NOMO-1 treated with dmso at 0.1 percent for 144 hours (cell line): ENCODE measurements around the gene DOCK1.

Experiments
- DNase-seq: peaks from one replicate; lab custom pipeline; 2025; ENCODE audit not compliant: unreplicated experiment; lab: John Stamatoyannopoulos, UW

Gene DOCK1

GRCh38 chr10:126949161-126949503, 43.9 kb downstream of the DOCK1 start:
- DNase-seq, result no peak

- DNase-seq, result no peak
Observed at GRCh38 chr10:126950401-126951105, 45.3 kb downstream of the DOCK1 start.

GRCh38 chr10:126953886-126954285, 48.7 kb downstream of the DOCK1 start:
- DNase-seq, result no peak

- no peak for DNase-seq
Observed at GRCh38 chr10:126955396-126955795, 50.2 kb downstream of the DOCK1 start.

DNA sequence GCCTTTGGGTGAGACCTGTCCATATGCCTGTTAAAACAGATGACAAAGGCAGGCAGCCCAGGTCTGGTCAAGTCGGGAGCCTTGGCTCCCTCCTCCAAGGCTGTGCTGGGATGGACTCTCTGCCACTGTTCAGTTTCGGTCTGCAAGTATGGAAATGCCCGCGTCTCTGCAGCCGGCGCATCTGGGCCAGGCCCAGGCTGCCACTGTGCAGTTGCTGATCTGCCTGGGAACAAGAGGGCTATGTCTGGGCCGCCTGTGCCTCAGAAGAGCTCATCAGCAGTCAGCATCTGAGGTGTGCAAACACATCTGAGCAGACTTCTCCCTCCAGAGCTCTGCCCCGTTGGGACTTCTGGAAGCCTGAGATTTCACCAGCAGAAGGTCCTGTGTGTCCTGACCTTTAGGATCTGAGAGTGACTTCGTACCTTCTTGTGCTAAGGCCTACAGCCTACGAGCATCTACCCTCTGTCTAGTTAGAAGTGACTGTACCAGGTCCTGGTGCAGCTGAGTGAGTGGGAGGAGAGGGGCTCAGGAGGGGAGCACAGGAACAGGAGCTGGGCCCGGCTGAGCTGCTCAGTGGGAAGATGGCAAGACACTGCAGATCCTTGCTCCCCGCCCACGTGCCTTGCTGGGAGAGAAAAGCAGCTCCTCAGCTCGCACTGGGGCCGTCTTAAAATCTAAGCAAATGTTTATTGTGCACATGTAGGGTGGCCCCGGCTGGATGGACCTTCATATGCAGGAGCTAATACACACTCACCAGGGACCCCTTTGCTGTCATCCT, 50.9 kb downstream of the DOCK1 start:
- DNase-seq, result no peak

GRCh38 chr10:126956712-126957108, 51.5 kb downstream of the DOCK1 start:
- DNase-seq, result no peak

DNA sequence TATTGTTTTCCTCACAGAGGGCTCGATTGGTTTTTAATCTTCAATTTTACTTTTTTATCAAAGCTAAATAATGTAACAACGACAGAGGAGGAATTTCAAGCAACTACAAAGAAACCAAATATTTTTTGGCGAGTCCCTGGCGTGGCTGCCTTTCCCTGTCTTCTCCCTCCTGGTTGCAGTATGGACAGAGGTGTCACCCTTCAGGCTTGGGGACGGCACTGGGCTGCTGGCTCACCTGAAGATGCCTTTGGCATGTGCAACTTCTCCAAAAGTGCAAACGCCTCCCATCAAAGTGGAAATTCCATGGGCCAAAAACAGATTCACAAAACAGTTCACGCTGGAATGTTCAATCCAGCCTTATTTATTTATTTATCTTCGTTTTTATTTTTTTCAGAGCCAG, 51.9 kb downstream of the DOCK1 start:
- DNase-seq, result no peak

GRCh38 chr10:126959431-126959830, 54.2 kb downstream of the DOCK1 start:
- DNase-seq, result no peak

DNA sequence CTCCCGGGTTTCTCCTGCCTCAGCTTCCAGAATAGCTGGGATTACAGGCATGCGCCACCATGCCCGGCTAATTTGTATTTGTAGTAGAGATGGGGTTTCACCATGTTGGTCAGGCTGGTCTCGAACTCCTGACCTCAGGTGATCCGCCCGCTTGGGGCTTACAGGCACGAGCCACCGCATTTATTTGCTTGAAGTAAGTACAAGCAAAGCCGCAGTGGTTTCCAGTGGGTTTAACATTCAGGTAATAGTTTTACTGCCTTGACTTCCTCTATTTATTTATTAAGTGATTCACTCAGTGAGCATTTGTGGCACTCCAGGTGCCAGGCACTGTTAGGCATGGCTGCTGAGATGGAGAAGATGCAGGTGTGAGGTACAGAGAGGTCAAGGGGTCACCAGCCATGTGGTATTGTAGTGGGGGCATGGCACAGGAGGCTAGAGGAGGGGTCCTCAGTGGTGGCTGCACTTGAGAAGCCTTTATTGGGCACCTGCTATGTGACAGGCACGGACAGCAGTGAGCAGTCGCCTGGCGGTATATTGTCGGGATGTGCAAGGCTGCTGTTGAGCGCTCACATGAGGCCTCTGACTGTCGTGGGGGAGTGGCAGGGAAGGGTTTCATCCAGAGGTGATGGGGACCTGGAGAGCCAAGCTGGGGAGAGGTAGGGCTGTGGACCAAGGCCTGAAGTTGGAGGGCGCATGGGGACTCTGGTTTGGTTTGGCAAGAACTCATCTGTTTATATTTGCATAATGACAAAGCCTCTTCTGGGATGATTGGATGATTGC, 54.9 kb downstream of the DOCK1 start:
- DNase-seq, result no peak

GRCh38 chr10:126963354-126963753, 58.1 kb downstream of the DOCK1 start:
- no peak for DNase-seq

DNA sequence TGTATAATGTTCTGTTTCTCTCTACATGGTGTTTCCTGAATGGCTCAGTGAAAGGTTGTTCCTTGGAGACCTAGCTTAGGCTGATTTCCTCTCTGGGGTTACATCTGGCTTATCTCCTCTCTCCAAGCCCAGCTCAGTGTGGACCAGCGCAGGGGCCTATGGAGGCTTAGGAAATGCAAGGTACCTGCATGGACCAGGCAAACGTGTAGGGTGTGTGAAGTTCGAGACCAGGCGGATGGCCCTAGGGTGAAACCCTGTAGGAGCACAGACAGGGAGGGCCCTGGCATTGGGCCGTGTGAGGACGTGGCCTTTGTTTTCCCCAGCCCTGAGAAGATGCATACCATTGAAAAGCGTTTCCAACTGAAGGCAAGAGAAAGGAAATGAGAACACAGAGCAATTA, 59.0 kb downstream of the DOCK1 start:
- DNase-seq, result no peak

DNA sequence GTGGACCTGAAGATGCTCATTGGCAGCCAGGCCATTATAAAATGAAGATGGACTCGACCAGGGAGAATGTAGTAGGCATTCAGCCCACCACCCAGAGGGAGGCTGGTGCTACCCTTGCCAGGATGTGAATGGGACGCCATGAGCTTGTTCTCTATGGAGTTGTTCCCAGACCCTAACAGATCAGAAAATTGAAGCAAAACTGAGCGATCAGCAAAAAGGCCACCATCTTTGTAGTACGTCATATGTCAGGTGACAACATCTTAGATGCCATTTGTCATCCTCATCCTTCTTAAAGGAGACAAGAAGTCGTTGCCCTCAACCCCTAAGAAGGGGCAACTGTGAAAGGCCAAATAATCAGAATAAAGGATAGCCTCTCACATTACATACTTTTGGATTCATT, 61.7 kb downstream of the DOCK1 start:
- DNase-seq, result no peak

- no peak for DNase-seq
Observed at GRCh38 chr10:126969310-126969709, 64.1 kb downstream of the DOCK1 start.

DNA sequence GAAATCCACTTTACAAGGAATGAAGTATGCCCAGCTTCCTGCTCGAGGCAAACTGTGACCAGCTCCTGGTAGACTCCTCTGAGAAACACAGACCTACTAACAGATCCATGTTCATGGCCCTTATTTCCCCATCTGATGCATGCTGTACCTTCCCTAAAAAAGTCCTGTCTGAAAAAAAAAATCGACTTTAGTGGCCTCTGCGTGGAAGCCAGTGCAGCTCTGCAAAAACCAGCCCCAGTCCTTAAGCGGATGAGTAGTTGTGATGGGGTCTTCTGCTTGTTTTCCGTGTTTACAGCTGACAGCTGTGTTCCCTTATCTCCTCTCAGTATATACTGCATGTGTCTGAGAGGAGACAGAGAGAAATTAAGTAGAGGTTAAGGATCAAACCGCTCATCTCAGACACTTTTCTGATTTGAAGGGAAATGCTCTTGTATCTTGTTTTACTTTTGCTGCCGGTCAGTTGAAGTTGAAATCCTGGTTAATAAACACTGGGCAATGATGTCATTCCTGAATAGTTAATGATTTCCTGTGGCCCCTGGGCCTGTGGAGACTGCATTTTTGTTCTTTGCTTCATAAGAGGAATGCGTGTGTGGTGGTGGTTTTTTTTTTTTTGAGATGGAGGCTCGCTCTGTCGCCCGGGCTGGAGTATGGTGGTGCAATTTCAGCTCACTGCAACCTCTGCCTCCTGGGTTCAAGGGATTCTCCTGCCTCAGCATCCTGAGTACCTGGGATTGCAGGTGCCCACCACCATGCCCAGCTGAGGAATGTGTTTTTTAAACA, 67.6 kb downstream of the DOCK1 start:
- DNase-seq, result no peak

DNA sequence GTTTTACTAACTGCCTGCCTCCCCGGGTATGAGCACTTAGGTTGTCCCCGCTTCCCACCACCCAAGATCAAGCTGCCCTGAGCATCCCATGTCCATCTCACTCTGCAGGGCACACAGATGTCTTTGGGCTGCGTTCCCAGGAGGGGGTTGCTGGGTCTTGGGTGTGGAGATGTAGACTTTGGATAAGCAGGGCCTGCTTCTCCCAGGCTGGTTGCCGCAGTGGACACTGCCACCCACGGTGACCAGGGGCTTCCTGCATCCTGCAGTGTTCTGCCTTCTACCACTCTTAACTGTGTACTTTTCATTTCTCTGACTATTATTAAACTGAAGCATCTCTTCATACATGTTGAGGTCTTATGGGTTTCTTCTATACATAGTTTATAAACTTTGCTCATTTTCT, 70.0 kb downstream of the DOCK1 start:
- DNase-seq, result no peak

- DNase-seq, result no peak
Observed at GRCh38 chr10:126977216-126977615, 72.0 kb downstream of the DOCK1 start.

- DNase-seq, result no peak
Observed at GRCh38 chr10:126979311-126979710, 74.1 kb downstream of the DOCK1 start.

DNA sequence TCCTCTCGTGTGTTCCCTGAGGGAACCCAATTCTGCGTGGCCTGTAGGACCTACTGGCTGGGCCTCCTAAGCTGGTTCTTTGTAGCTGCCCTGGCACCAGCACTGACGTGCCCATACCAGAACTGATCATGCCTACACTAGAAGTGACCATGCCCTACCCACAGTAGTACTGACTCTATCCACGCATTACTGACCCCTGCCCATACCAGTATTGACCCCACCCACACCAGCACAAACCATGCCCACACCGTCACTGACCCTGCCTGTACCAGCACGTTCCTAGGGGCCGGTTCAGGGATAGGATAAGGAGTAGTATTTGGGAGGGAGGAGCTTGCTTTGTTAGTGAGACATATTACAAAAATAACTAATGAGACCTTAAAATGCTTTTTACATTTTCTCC, 88.0 kb downstream of the DOCK1 start:
- no peak for DNase-seq

GRCh38 chr10:126997801-126998590, 92.8 kb downstream of the DOCK1 start:
- DNase-seq, result no peak

- no peak for DNase-seq
Observed at GRCh38 chr10:127000598-127000997, 95.4 kb downstream of the DOCK1 start.
